Measurements from ENCODE around the gene TYW3.

Gene TYW3

DNA sequence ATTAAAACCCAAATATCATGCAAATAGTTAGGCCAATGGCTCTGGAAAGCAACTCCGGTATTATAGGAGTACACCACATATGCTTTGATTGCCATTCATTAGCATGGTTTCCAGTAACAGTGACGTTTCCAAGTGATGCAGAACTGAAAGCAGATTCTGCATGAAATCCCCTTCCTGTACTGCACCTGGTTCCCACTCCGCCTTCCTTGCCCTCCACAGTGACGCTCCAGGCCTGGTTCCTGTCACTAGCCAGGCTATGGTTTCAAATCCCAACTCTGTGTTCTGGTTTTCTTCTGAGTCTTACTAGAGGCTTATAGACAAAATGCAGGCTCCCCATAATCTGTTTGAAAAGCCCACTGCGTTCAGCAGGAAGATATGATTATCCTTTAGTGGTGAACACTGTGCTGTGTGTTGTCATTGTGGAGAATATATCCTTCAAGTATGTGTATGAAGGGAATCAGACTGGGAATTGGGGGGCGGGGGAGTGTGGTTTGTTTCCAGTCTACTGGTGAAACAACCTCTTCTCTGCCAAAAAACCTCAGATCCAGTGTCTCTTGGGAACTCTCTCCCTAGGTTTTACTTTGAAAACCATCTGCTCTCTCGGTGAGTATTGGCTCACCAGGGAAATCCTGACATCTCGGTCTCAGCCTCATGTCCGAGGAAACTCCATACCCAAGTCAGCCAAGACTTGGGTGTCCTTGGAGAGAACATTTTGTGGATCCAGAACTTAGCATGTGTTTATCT is 78.7 kb downstream of the TYW3 start:
- no peak for DNase-seq

- no peak for DNase-seq
Measured at GRCh38 chr1:74812180-74812541, 79.2 kb downstream of the TYW3 start.

Measured in activated T-cell treated with anti-CD3 and anti-CD28 coated beads, Interleukin-2, amount 50 U/mL, for 1 hour (primary cell).